Neural crest cell (in vitro differentiated cells): ENCODE measurements around the gene PSMB8. TPM values are rescaled to one million over a fixed set of nuclear protein-coding genes. Genes with fewer than 3 reads are reported as not detected.

Experiments
- DNase-seq: peaks from one replicate; pipeline ENCODE4 v3.0.0; 2021; ENCODE audit warnings: low read depth, mixed read lengths, low spot score
- H3K27ac Mint-ChIP-seq: one replicate; pipeline ENCODE4 v1.8.0; 2021; ENCODE audit warnings: mild to moderate bottlenecking, mixed read lengths; ENCODE audit not compliant: unreplicated experiment
- H3K27me3 Mint-ChIP-seq: 2 replicates; pipeline ENCODE4 v1.8.0; 2021; ENCODE audit warnings: low read depth, mild to moderate bottlenecking, mixed read lengths
- H3K36me3 Mint-ChIP-seq: 2 replicates; pipeline ENCODE4 v1.8.0; 2021; ENCODE audit warnings: low read depth, mild to moderate bottlenecking, mixed read lengths
- H3K4me1 Mint-ChIP-seq: 2 replicates; pipeline ENCODE4 v1.8.0; 2021; ENCODE audit warnings: mixed read lengths
- H3K4me3 Mint-ChIP-seq: one replicate; pipeline ENCODE4 v1.8.0; 2021; ENCODE audit warnings: mild to moderate bottlenecking, mixed read lengths
- H3K9me3 Mint-ChIP-seq: 2 replicates; pipeline ENCODE4 v1.8.0; 2021; ENCODE audit warnings: mixed read lengths
- total RNA-seq: library from RNA; stranded (reverse); gene quantifications from 2 replicates; pipeline ENCODE4 v1.2.1, GENCODE V29; 2021
- TF ChIP-seq, protein P1 (sequence below): fragments of 200-600 bp; sonication (generic); conservative IDR thresholded peaks from 2 replicates; pipeline ENCODE4 v1.5.0; 2021; ENCODE audit warnings: antibody characterized with exemption, mild to moderate bottlenecking

PSMB8 gene
- total RNA-seq, 1 donor from 2014 or later, result 1.1 TPM

DNA sequence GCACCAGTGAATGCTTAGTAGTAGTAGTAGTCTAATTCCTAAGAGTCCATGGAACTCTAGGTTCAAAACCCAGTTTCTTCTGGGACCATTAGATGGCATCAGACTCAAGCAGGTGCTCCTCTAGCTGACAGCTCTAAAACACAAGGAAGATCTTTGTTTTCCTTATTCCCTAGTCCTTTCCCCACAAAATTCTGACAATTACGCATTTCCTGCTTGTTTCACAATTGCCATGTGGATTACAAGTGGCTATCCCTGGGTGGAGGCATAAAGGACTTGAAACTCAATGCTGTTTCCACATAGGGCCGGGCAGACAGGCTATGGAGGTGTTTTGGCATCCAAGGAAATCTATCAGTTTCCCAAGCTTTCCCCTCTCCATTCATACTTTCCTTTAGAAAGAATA is 17.9 kb downstream of the PSMB8 start:
- H3K36me3 Mint-ChIP-seq, result no peaks in the 10 kb centered on the region
- no peak overlapping the region for H3K4me3 Mint-ChIP-seq
- no peak overlapping the region for H3K27ac Mint-ChIP-seq
- H3K9me3 Mint-ChIP-seq, result no peaks in the 10 kb centered on the region
- TF ChIP-seq, protein P1, sequence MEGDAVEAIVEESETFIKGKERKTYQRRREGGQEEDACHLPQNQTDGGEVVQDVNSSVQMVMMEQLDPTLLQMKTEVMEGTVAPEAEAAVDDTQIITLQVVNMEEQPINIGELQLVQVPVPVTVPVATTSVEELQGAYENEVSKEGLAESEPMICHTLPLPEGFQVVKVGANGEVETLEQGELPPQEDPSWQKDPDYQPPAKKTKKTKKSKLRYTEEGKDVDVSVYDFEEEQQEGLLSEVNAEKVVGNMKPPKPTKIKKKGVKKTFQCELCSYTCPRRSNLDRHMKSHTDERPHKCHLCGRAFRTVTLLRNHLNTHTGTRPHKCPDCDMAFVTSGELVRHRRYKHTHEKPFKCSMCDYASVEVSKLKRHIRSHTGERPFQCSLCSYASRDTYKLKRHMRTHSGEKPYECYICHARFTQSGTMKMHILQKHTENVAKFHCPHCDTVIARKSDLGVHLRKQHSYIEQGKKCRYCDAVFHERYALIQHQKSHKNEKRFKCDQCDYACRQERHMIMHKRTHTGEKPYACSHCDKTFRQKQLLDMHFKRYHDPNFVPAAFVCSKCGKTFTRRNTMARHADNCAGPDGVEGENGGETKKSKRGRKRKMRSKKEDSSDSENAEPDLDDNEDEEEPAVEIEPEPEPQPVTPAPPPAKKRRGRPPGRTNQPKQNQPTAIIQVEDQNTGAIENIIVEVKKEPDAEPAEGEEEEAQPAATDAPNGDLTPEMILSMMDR, result peak; percentile 45
- DNase-seq, result no peak
- no peaks in the 10 kb centered on the region for H3K4me1 Mint-ChIP-seq
- H3K27me3 Mint-ChIP-seq, result peaks cover 7% of the 10 kb centered on the region

DNA sequence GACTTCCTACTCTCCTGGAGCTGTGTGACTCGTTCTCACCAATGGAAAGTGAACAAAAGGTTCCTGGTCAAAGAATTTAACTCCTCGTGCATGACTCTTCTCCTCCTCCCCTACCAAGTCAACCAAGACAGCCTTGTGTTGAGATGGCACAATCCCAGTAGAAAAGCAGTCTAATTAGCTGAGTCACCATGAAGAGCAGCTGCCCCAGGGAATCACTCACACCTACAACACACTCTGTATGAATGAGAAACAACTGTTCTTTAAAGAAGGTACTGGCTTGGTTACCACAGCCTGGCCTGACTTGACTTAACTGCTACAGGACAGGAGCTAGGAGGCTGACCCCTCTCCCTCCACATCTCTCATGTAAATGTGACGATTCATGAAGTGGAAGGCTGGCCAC is 24.1 kb downstream of the PSMB8 start:
- Mint-ChIP-seq H3K27me3 (no peaks in the 10 kb centered on the region), H3K4me1 (no peaks in the 10 kb centered on the region), H3K4me3 (no peak overlapping the region), H3K27ac (no peak overlapping the region), H3K36me3 (no peaks in the 10 kb centered on the region), H3K9me3 (no peaks in the 10 kb centered on the region)
- TF ChIP-seq, protein P1, result no peak
- DNase-seq, result no peak

DNA sequence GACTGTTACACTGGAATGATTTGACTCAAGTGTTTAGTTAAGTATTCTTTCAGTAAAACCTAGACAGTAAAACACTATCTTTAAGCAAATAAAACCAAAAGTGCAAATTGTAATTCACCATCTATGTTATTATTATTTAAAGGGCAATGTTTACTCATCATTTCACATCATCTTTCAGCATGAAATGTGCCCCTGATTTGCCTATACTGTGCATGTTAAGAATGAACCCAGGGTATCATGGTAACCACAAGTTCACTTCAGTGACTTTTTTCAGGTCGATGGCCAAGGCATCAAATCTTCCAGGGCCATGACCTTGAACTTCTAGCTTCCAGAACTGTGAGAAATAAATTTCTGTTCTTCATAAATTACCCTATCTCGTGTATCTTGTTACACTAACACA is 25.0 kb downstream of the PSMB8 start:
- no peak overlapping the region for H3K27ac Mint-ChIP-seq
- H3K4me3 Mint-ChIP-seq, result no peak overlapping the region
- H3K36me3 Mint-ChIP-seq, result no peaks in the 10 kb centered on the region
- H3K27me3 Mint-ChIP-seq, result no peaks in the 10 kb centered on the region
- DNase-seq, result no peak
- no peaks in the 10 kb centered on the region for H3K4me1 Mint-ChIP-seq
- no peaks in the 10 kb centered on the region for H3K9me3 Mint-ChIP-seq
- TF ChIP-seq, protein P1, result no peak

DNA sequence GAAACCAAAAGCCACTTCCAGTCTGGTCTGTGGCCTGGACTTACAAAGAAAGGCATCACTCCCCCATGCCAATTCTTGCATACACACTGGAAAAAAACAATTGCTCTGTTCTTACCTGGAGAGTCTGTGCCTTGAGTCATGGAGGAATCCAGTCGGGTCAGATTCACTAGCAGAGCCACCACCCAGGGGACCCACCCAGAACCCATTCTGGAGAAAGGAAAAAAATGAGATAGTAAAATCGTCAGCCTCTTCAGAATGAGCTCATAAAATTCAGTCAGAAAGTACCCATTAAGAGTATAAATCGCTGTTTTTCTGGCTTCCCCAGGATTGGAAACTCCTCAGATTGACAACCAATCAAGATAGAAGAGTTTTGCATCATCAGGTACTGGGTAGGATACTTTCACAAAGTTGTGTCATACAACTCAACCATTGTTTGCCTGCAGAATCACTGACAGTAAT is 27.1 kb downstream of the PSMB8 start, which contains the start of gene HLA-DOB:
Gene HLA-DOB, minus strand, starts transcription at position 257 of the 459 bp plus-strand sequence. Its CDS starts 51 bp downstream, at position 206.
- H3K27ac Mint-ChIP-seq, result no peak within 1 kb of the TSS
- TF ChIP-seq, protein P1, result no peak
- DNase-seq, result no peak
- H3K9me3 Mint-ChIP-seq, result no peaks in the 10 kb centered on the region
- no peaks in the 10 kb centered on the region for H3K36me3 Mint-ChIP-seq
- H3K4me1 Mint-ChIP-seq, result no peaks in the 10 kb centered on the region
- H3K27me3 Mint-ChIP-seq, result peaks cover 15% of the 10 kb centered on the region
- H3K4me3 Mint-ChIP-seq, result no peak within 1 kb of the TSS

DNA sequence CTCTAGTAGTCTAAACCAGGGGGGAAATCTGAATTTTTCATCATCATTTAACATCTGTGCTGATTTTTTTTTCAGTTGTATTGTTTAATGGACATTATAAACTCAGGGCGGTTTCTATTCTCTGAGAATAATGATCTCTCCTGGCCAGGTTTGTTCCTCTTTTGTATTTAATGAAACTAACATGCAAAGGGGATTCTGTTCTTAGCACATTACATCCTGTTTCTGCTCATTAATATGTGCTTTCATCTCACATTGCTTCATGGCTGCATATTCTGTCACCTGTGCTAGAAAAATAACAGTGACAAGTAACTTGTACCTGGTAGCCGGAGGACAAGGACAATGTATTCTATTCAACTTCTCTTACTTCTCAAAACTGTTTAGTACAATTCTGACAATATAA is 27.9 kb downstream of the PSMB8 start:
- no peaks in the 10 kb centered on the region for H3K4me1 Mint-ChIP-seq
- no peak overlapping the region for H3K4me3 Mint-ChIP-seq
- TF ChIP-seq, protein P1, result no peak
- no peak for DNase-seq
- no peaks in the 10 kb centered on the region for H3K9me3 Mint-ChIP-seq
- peaks cover 15% of the 10 kb centered on the region for H3K27me3 Mint-ChIP-seq
- no peak overlapping the region for H3K27ac Mint-ChIP-seq
- H3K36me3 Mint-ChIP-seq, result no peaks in the 10 kb centered on the region

DNA sequence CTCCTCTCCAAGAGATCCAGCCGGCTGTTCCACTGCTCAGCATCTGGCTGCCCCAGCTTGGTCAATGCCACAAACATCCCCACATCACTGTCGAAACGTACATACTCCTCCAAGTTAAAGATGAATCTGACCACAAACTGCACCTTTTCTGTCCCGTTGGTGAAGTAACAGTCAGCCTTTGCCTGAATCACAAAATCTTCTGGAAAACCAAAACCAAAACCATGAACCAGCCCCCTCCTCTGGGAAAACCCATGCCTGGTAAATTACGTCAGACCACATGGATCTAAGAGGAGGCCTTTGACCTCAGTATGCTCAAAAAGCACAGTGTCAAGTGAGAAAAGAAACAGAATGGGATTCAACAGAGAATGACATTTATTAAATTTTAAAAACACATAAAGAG is 28.7 kb downstream of the PSMB8 start:
- peaks cover 17% of the 10 kb centered on the region for H3K27me3 Mint-ChIP-seq
- no peak for DNase-seq
- no peak overlapping the region for H3K27ac Mint-ChIP-seq
- H3K4me3 Mint-ChIP-seq, result no peak overlapping the region
- TF ChIP-seq, protein P1, result no peak
- H3K36me3 Mint-ChIP-seq, result no peaks in the 10 kb centered on the region
- H3K4me1 Mint-ChIP-seq, result no peaks in the 10 kb centered on the region
- H3K9me3 Mint-ChIP-seq, result no peaks in the 10 kb centered on the region
